Activated CD4-positive, alpha-beta T cell treated with anti-CD3 and anti-CD28 coated beads for 36 hours (primary cell): ENCODE measurements around the gene OPN4. TPM values are rescaled to one million over a fixed set of nuclear protein-coding genes. Genes with fewer than 3 reads are reported as not detected.

Source experiments
- ATAC-seq: fragments of 200-7000 bp; cut with Tn5 transposase; one replicate; pipeline ENCODE4 v1.10.0; 2021; ENCODE audit warnings: mild to moderate bottlenecking, moderate library complexity
- CTCF ChIA-PET: fragments of 350-600 bp; sonication (Branson Sonifier 250); formaldehyde crosslinking; loops from one replicate; lab custom pipeline; 2021; ENCODE audit warnings: antibody characterized with exemption; lab: Charles Lee
- POLR2A ChIA-PET: fragments of 350-600 bp; sonication (Branson Sonifier 250); formaldehyde crosslinking; loops from one replicate; lab custom pipeline; 2021; ENCODE audit warnings: antibody characterized with exemption, inconsistent platforms; lab: Charles Lee
- DNase-seq: peaks from one replicate; pipeline ENCODE4 v3.0.0-alpha.2; 2020
- H3K27ac Mint-ChIP-seq: one replicate; pipeline ENCODE4 v1.8.0; 2021; ENCODE audit warnings: mixed read lengths
- H3K27me3 Mint-ChIP-seq: one replicate; pipeline ENCODE4 v1.8.0; 2021; ENCODE audit warnings: mixed read lengths
- H3K36me3 Mint-ChIP-seq: one replicate; pipeline ENCODE4 v1.8.0; 2021; ENCODE audit warnings: low read depth, mixed read lengths
- H3K4me1 Mint-ChIP-seq: one replicate; pipeline ENCODE4 v1.8.0; 2021; ENCODE audit warnings: mixed read lengths
- H3K4me3 Mint-ChIP-seq: one replicate; pipeline ENCODE4 v1.8.0; 2021; ENCODE audit warnings: mild to moderate bottlenecking, moderate library complexity, mixed read lengths
- H3K9me3 Mint-ChIP-seq: one replicate; pipeline ENCODE4 v1.8.0; 2021; ENCODE audit warnings: low read depth, mixed read lengths
- intact Hi-C, 2 experiments: fragments of 100-400 bp; cut with DNase I in 1 of 2; cut with micrococcal nuclease in 1 of 2; formaldehyde crosslinking; loops; one replicate each; pipeline versions ENCODE4 v1.14.2 to v1.15.1; 2022 to 2024; cut with DNase I, micrococcal nuclease
- total RNA-seq, 2 experiments: library from RNA; stranded (reverse); gene quantifications; one replicate each; pipeline ENCODE4 v1.2.3, GENCODE V29; 2021

OPN4 gene
- total RNA-seq, 2 experiments from 2014 or later, result not detected

- H3K27ac Mint-ChIP-seq, result no peak overlapping the region
- intact Hi-C loops, result no loop called here
- no peaks in the 10 kb centered on the region for H3K27me3 Mint-ChIP-seq
- CTCF ChIA-PET, result interaction anchor here (0.7 to 1.3 kb wide), 2 partner anchors 26 to 58 kb away, joined by 3 read pairs; no protein-coding TSS in a partner anchor
- H3K4me1 Mint-ChIP-seq, result no peaks in the 10 kb centered on the region
- POLR2A ChIA-PET, result no interaction called here
- no peaks in the 10 kb centered on the region for H3K9me3 Mint-ChIP-seq
- DNase-seq (no peak), ATAC-seq (no peak)
- H3K4me3 Mint-ChIP-seq, result no peak overlapping the region
- no peaks in the 10 kb centered on the region for H3K36me3 Mint-ChIP-seq
Observed at GRCh38 chr10:86686972-86687371, 32.6 kb downstream of the OPN4 start.

GRCh38 chr10:86687750-86688149 is 33.4 kb downstream of the OPN4 start:
- Mint-ChIP-seq H3K27me3 (no peaks in the 10 kb centered on the region), H3K4me1 (no peaks in the 10 kb centered on the region), H3K9me3 (no peaks in the 10 kb centered on the region), H3K36me3 (no peaks in the 10 kb centered on the region), H3K4me3 (no peak overlapping the region), H3K27ac (no peak overlapping the region)
- ChIA-PET CTCF (interaction anchor here (0.5 to 1.5 kb wide), 6 partner anchors 25 to 276 kb away, joined by 3 to 6 read pairs (median 4); no protein-coding TSS in a partner anchor), POLR2A (no interaction called here)
- intact Hi-C loops, result loop anchor here (1.0 kb wide), 3 partner anchors 212 to 273 kb away; no protein-coding TSS in a partner anchor
- no peak for DNase-seq
- ATAC-seq, result no peak

GRCh38 chr10:86688398-86688921 is 34.1 kb downstream of the OPN4 start:
- ATAC-seq (peak; percentile 94), DNase-seq (peak; percentile 72)
- Mint-ChIP-seq H3K9me3 (no peaks in the 10 kb centered on the region), H3K27ac (no peak overlapping the region), H3K36me3 (no peaks in the 10 kb centered on the region), H3K4me3 (no peak overlapping the region), H3K27me3 (no peaks in the 10 kb centered on the region), H3K4me1 (no peaks in the 10 kb centered on the region)
- ChIA-PET CTCF (interaction anchor here (0.5 to 1.5 kb wide), 12 partner anchors 9 to 1266 kb away, joined by 3 to 6 read pairs (median 3); no protein-coding TSS in a partner anchor), POLR2A (no interaction called here)
- intact Hi-C loops, result loop anchor here (1.0 kb wide), 3 partner anchors 211 to 272 kb away; no protein-coding TSS in a partner anchor

GRCh38 chr10:86689146-86689545 is 34.8 kb downstream of the OPN4 start:
- CTCF ChIA-PET, result interaction anchor here (0.6 to 1.5 kb wide), 7 partner anchors 10 to 1267 kb away, joined by 3 to 6 read pairs (median 3); no protein-coding TSS in a partner anchor
- no peak overlapping the region for H3K27ac Mint-ChIP-seq

GRCh38 chr10:86690231-86690630 is 35.9 kb downstream of the OPN4 start:
- CTCF ChIA-PET, result interaction anchor here (0.7 to 1.3 kb wide), 6 partner anchors 21 to 215 kb away, joined by 3 to 5 read pairs (median 3); no protein-coding TSS in a partner anchor
- H3K36me3 Mint-ChIP-seq, result no peaks in the 10 kb centered on the region

More at GRCh38 chr10:86689146-86689545, 34.8 kb downstream of the OPN4 start:
- POLR2A ChIA-PET, result no interaction called here
- Mint-ChIP-seq H3K4me1 (no peaks in the 10 kb centered on the region), H3K36me3 (no peaks in the 10 kb centered on the region), H3K4me3 (no peak overlapping the region), H3K9me3 (no peaks in the 10 kb centered on the region), H3K27me3 (no peaks in the 10 kb centered on the region)
- intact Hi-C loops, result no loop called here
- no peak for ATAC-seq
- DNase-seq, result no peak

GRCh38 chr10:86690657-86691084 is 36.3 kb downstream of the OPN4 start:
- no peak overlapping the region for H3K4me3 Mint-ChIP-seq
- ChIA-PET CTCF (interaction anchor here (1.0 to 1.3 kb wide), 5 partner anchors 20 to 215 kb away, joined by 3 to 5 read pairs (median 3); no protein-coding TSS in a partner anchor), POLR2A (no interaction called here)
- H3K27ac Mint-ChIP-seq, result no peak overlapping the region
- H3K36me3 Mint-ChIP-seq, result no peaks in the 10 kb centered on the region
- ATAC-seq, result no peak
- no peaks in the 10 kb centered on the region for H3K9me3 Mint-ChIP-seq
- no peak for DNase-seq
- no peaks in the 10 kb centered on the region for H3K27me3 Mint-ChIP-seq
- intact Hi-C loops, result no loop called here
- H3K4me1 Mint-ChIP-seq, result no peaks in the 10 kb centered on the region

More at GRCh38 chr10:86690231-86690630, 35.9 kb downstream of the OPN4 start:
- DNase-seq (no peak), ATAC-seq (no peak)
- no peaks in the 10 kb centered on the region for H3K9me3 Mint-ChIP-seq
- no peaks in the 10 kb centered on the region for H3K27me3 Mint-ChIP-seq
- H3K4me1 Mint-ChIP-seq, result no peaks in the 10 kb centered on the region
- POLR2A ChIA-PET, result no interaction called here
- intact Hi-C loops, result no loop called here
- no peak overlapping the region for H3K27ac Mint-ChIP-seq
- no peak overlapping the region for H3K4me3 Mint-ChIP-seq

GRCh38 chr10:86691333-86692022 is 37.1 kb downstream of the OPN4 start:
- ATAC-seq (no peak), DNase-seq (no peak)
- no peaks in the 10 kb centered on the region for H3K9me3 Mint-ChIP-seq
- intact Hi-C loops, result no loop called here
- H3K36me3 Mint-ChIP-seq, result no peaks in the 10 kb centered on the region
- CTCF ChIA-PET, result interaction anchor here (1.0 to 3.9 kb wide), 3 partner anchors 198 to 214 kb away, joined by 3 to 28 read pairs (median 3); no protein-coding TSS in a partner anchor
- no peaks in the 10 kb centered on the region for H3K27me3 Mint-ChIP-seq
- no peak overlapping the region for H3K27ac Mint-ChIP-seq
- no peaks in the 10 kb centered on the region for H3K4me1 Mint-ChIP-seq
- H3K4me3 Mint-ChIP-seq, result no peak overlapping the region
- POLR2A ChIA-PET, result no interaction called here

GRCh38 chr10:86692023-86692514 is 37.7 kb downstream of the OPN4 start:
- H3K27ac Mint-ChIP-seq, result no peak overlapping the region
- H3K4me3 Mint-ChIP-seq, result no peak overlapping the region
- POLR2A ChIA-PET, result no interaction called here
- ATAC-seq (no peak), DNase-seq (no peak)
- H3K36me3 Mint-ChIP-seq, result no peaks in the 10 kb centered on the region
- CTCF ChIA-PET, result interaction anchor here (0.7 to 3.9 kb wide), 4 partner anchors 20 to 268 kb away, joined by 3 to 28 read pairs (median 14); no protein-coding TSS in a partner anchor
- H3K27me3 Mint-ChIP-seq, result no peaks in the 10 kb centered on the region
- no peaks in the 10 kb centered on the region for H3K4me1 Mint-ChIP-seq
- intact Hi-C loops, result no loop called here
- H3K9me3 Mint-ChIP-seq, result no peaks in the 10 kb centered on the region

GRCh38 chr10:86692664-86693063 is 38.3 kb downstream of the OPN4 start:
- Mint-ChIP-seq H3K4me3 (no peak overlapping the region), H3K36me3 (no peaks in the 10 kb centered on the region), H3K4me1 (no peaks in the 10 kb centered on the region), H3K27me3 (no peaks in the 10 kb centered on the region), H3K9me3 (no peaks in the 10 kb centered on the region), H3K27ac (no peak overlapping the region)
- no peak for ATAC-seq
- ChIA-PET CTCF (interaction anchor here (0.6 to 3.9 kb wide), 8 partner anchors 14 to 268 kb away, joined by 3 to 28 read pairs (median 4); no protein-coding TSS in a partner anchor), POLR2A (interaction anchor here (0.7 kb wide), 1 partner anchor 18 kb away, joined by 3 read pairs; no protein-coding TSS in a partner anchor)
- intact Hi-C loops, result loop anchor here in 1 of 2 experiments (1.0 kb wide), 1 partner anchor 207 kb away; no protein-coding TSS in a partner anchor
- no peak for DNase-seq

- H3K9me3 Mint-ChIP-seq, result no peaks in the 10 kb centered on the region
- H3K36me3 Mint-ChIP-seq, result no peaks in the 10 kb centered on the region
- no peak overlapping the region for H3K4me3 Mint-ChIP-seq
- H3K27ac Mint-ChIP-seq, result no peak overlapping the region
- ChIA-PET CTCF (interaction anchor here (0.6 to 3.9 kb wide), 10 partner anchors 10 to 267 kb away, joined by 3 to 28 read pairs (median 5); no protein-coding TSS in a partner anchor), POLR2A (interaction anchor here (0.7 kb wide), 1 partner anchor 17 kb away, joined by 3 read pairs; no protein-coding TSS in a partner anchor)
- no peak for DNase-seq
- H3K27me3 Mint-ChIP-seq, result no peaks in the 10 kb centered on the region
- intact Hi-C loops, result loop anchor here in 1 of 2 experiments (1.0 kb wide), 1 partner anchor 206 kb away; no protein-coding TSS in a partner anchor
- ATAC-seq, result no peak
- no peaks in the 10 kb centered on the region for H3K4me1 Mint-ChIP-seq
Observed at GRCh38 chr10:86693275-86693674, 38.9 kb downstream of the OPN4 start.
